Liver (tissue), 9 donors: ENCODE results near the gene MECP2. TPM values are rescaled to one million over a fixed set of nuclear protein-coding genes. Genes with fewer than 3 reads are reported as not detected.

Experiments
- DNase-seq: peaks from one replicate; pipeline ENCODE4 v3.0.0-alpha.2; 2017; ENCODE audit warnings: low spot score
- H3K27ac ChIP-seq, 2 donors: one replicate each; pipeline ENCODE4 v1.7.0; 2013; ENCODE audit warnings: inconsistent platforms in 2 of 2, low read length in 2 of 2, control low read depth in 1 of 2, low read depth in 1 of 2, mild to moderate bottlenecking in 1 of 2
- H3K27me3 ChIP-seq, 4 donors: one replicate each; pipeline versions ENCODE4 v1.6.1 to v1.7.0; 2013; ENCODE audit warnings: low read length in 3 of 4, inconsistent platforms in 1 of 4, mild to moderate bottlenecking in 1 of 4, moderate library complexity in 1 of 4; ENCODE audit not compliant: control insufficient read depth in 4 of 4, insufficient read depth in 4 of 4
- H3K36me3 ChIP-seq, 4 donors: one replicate each; pipeline versions ENCODE4 v1.6.1 to v1.7.0; 2013; ENCODE audit warnings: low read length in 3 of 4, mild to moderate bottlenecking in 3 of 4, low read depth in 1 of 4, moderate library complexity in 1 of 4; ENCODE audit not compliant: control insufficient read depth in 4 of 4, insufficient read depth in 3 of 4
- H3K4me1 ChIP-seq, 4 donors: one replicate each; pipeline versions ENCODE4 v1.6.1 to v1.7.0; 2013; ENCODE audit warnings: low read length in 3 of 4, mild to moderate bottlenecking in 3 of 4, moderate library complexity in 1 of 4; ENCODE audit not compliant: control insufficient read depth in 4 of 4, insufficient read depth in 4 of 4
- H3K4me3 ChIP-seq, 3 donors: one replicate each; pipeline versions ENCODE4 v1.6.1 to v1.7.0; 2013; ENCODE audit warnings: low read length in 3 of 3, control low read depth in 1 of 3, low read depth in 1 of 3, mild to moderate bottlenecking in 1 of 3
- H3K9ac ChIP-seq, 2 donors: one replicate each; pipeline ENCODE4 v1.7.0; 2013; ENCODE audit warnings: low read length in 2 of 2, mild to moderate bottlenecking in 2 of 2, moderate library complexity in 2 of 2, control low read depth in 1 of 2, low read depth in 1 of 2
- H3K9me3 ChIP-seq, 4 donors: one replicate each; pipeline versions ENCODE4 v1.6.1 to v1.7.0; 2013; ENCODE audit warnings: low read length in 3 of 4; ENCODE audit not compliant: control insufficient read depth in 4 of 4
- EGR1 ChIP-seq, 2 donors: IDR thresholded peaks; 2 replicates each; pipeline ENCODE4 v1.6.1; 2016 to 2018; ENCODE audit warnings: antibody characterized with exemption in 2 of 2, low read depth in 2 of 2
- FOXA1 ChIP-seq: IDR thresholded peaks from 2 replicates; pipeline ENCODE4 v1.6.1; 2016; ENCODE audit warnings: antibody characterized with exemption
- GABPA ChIP-seq, 2 donors: IDR thresholded peaks in 1 of 2; conservative IDR thresholded peaks in 1 of 2; 2 replicates each; pipeline ENCODE4 v1.6.1; 2016; ENCODE audit warnings: antibody characterized with exemption in 2 of 2, mild to moderate bottlenecking in 1 of 2, moderate library complexity in 1 of 2
- HNF4G ChIP-seq: IDR thresholded peaks from 2 replicates; pipeline ENCODE4 v1.6.1; 2016; ENCODE audit warnings: antibody characterized with exemption
- JUND ChIP-seq, 2 donors: IDR thresholded peaks; 2 replicates each; pipeline ENCODE4 v1.6.1; 2016; ENCODE audit warnings: antibody characterized with exemption in 2 of 2
- NR2F2 ChIP-seq: IDR thresholded peaks from 2 replicates; pipeline ENCODE4 v1.6.1; 2016; ENCODE audit warnings: antibody characterized with exemption
- RAD21 ChIP-seq, 2 donors: IDR thresholded peaks; 2 replicates each; pipeline ENCODE4 v1.6.1; 2016; ENCODE audit warnings: antibody characterized with exemption in 2 of 2, mild to moderate bottlenecking in 2 of 2
- TAF1 ChIP-seq: conservative IDR thresholded peaks from 2 replicates; pipeline ENCODE4 v1.6.1; 2016; ENCODE audit warnings: antibody characterized with exemption, mild to moderate bottlenecking
- YY1 ChIP-seq: IDR thresholded peaks from 2 replicates; pipeline ENCODE4 v1.6.1; 2016; ENCODE audit warnings: antibody characterized with exemption, mild to moderate bottlenecking
- WGBS: extraction: QIAGEN DNeasy Blood & Tissue Kit; methylation state at CpG from one replicate; pipeline ENCODE4 v1.1.7; 2013; 5-methylcytosine and 5-hydroxymethylcytosine counted together
- polyA plus RNA-seq, 2 donors: library from polyadenylated mRNA; stranded (reverse) in 1 of 2; unstranded in 1 of 2; fragments of 200-250 nt in 1 of 2; fragments of >200 nt in 1 of 2; fragmentation: Nextera tagmentation in 1 of 2; extraction: Ambion mirVana in 1 of 2; gene quantifications; one replicate each; pipeline versions ENCODE4 v1.2.1 to v1.2.3, GENCODE V29; 2013 to 2015
- total RNA-seq, 2 donors: library from RNA; depleted of rRNA; stranded (reverse); fragments of >200 nt; gene quantifications; one replicate each; pipeline ENCODE4 v1.2.3, GENCODE V29; 2014
- TF ChIP-seq, protein P1 (sequence below): fragments of 150-350 bp; IDR thresholded peaks from 2 replicates; pipeline ENCODE4 v1.5.1; 2017; ENCODE audit warnings: improper control_type of control experiment, low read depth, low read length; ENCODE audit not compliant: missing input control
- TF ChIP-seq, protein P2 (sequence below): IDR thresholded peaks from 2 replicates; pipeline ENCODE4 v1.6.1; 2016; ENCODE audit warnings: antibody characterized with exemption
- TF ChIP-seq, protein P3 (sequence below): IDR thresholded peaks from 2 replicates; pipeline ENCODE4 v1.6.1; 2016; ENCODE audit warnings: antibody characterized with exemption
- TF ChIP-seq, protein P4 (sequence below): IDR thresholded peaks from 2 replicates; pipeline ENCODE4 v1.6.1; 2016; ENCODE audit warnings: antibody characterized with exemption, mild to moderate bottlenecking
- donor health status: healthy.
- donor health status: healthy.
- donor health status: healthy.
- donor health status: healthy.
- donor health status: healthy.

The MECP2 gene
- total and polyA plus RNA-seq, 4 donors, result 6.9 to 22.0 (median 10.0) TPM

DNA sequence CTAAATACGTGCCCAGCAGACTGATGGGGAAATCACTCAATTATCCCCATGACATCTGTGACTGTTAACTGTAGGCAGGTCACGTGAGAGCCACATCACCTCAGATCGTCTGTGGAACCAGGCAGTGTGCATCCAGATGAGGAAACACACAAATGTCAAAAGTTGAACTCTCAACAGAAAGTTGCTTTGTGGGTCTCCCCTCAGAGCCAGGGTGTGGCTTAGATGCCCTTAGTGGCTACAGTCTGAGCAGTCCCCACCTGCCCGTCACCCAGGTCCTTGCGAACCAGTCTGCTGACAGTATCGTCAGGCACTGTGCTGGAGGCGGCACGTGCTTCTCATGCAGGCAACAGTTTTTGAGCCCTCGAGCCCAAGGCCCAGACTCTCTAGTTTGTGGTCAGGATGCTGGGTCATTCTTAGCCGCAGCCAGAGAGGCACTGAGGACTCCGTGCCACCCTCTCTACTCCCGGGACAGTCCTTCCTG lies 114.2 kb downstream of the MECP2 start:
- H3K4me1 ChIP-seq, result peaks cover 8 to 12% (median 11%) of the 10 kb centered on the region in 4 donors
- H3K9me3 ChIP-seq, result no peaks in the 10 kb centered on the region
- H3K27me3 ChIP-seq, result peaks cover 0 to 3% (median 0%) of the 10 kb centered on the region in 4 donors
- no peak overlapping the region for H3K4me3 ChIP-seq
- peak overlapping the region in 1 of 2 donors; percentile 35 for H3K27ac ChIP-seq
- TF ChIP-seq FOXA1, result no peak
- no peak overlapping the region for H3K9ac ChIP-seq
- WGBS, result 89% methylated on average over 12 of the region's 12 CpGs
- no peaks in the 10 kb centered on the region for H3K36me3 ChIP-seq
- DNase-seq, result no peak

DNA sequence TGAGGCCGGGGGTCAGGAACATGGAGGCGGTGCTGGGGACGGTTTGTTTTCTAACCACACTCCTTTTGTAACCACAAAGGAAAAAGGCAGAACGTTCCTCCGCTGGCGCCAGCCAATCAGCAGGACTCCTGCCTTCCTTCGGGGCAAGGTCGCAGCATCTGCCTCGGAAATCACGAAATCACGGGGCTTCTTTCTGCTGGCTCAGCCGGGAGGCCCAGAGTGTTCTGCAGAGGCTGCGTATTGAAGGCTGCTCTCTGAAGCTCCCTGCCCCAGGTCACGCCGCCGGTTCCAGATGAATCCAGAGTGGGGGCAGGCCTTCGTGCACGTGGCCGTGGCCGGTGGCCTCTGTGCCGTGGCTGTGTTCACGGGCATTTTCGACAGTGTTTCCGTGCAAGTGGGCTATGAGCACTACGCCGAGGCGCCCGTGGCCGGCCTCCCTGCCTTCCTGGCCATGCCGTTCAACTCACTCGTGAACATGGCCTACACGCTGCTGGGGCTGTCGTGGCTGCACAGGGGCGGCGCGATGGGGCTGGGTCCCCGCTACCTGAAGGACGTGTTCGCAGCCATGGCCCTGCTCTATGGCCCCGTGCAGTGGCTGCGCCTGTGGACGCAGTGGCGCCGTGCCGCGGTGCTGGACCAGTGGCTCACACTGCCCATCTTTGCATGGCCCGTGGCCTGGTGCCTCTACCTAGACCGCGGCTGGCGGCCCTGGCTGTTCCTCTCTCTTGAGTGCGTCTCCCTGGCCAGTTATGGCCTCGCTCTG lies 115.6 kb downstream of the MECP2 start:
- Histone ChIP-seq H3K27me3 (peaks cover 0 to 3% (median 0%) of the 10 kb centered on the region in 4 donors), H3K36me3 (no peaks in the 10 kb centered on the region), H3K9me3 (no peaks in the 10 kb centered on the region), H3K4me1 (peaks cover 8 to 12% (median 11%) of the 10 kb centered on the region in 4 donors), H3K4me3 (no peak overlapping the region), H3K27ac (peak overlapping the region; percentile 14 to 32), H3K9ac (no peak overlapping the region)
- TF ChIP-seq YY1 (peak; percentile 19), FOXA1 (no peak)
- DNase-seq, result no peak
- 83% methylated on average over 52 of the region's 52 CpGs for WGBS

DNA sequence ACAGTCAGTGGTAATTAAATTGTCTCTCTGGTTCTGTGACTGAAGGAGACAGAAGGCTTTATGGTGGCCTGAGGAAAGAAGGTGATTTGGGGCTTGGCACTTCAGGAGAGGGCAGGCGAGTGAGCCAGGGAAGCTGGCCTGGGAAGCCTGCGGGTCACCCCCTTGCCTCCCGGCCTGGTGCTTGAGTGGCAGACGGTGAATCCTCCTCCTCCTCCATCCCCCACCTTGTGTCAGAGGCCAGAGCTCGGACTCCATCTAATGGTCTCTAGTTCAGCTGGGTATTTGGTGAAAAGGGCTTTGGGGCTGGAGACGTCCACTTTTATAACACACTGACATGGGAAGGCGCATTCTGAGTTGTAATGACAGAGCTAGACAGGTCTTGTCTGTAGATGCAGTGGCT lies 116.3 kb downstream of the MECP2 start:
- Histone ChIP-seq H3K9me3 (no peaks in the 10 kb centered on the region), H3K27me3 (peaks cover 0 to 3% (median 0%) of the 10 kb centered on the region in 4 donors), H3K4me1 (peaks cover 8 to 12% (median 10%) of the 10 kb centered on the region in 4 donors), H3K9ac (no peak overlapping the region), H3K36me3 (no peaks in the 10 kb centered on the region), H3K27ac (peak overlapping the region; percentile 14 to 32), H3K4me3 (no peak overlapping the region)
- 84% methylated on average over 7 of the region's 7 CpGs for WGBS
- TF ChIP-seq HNF4G (no peak), FOXA1 (no peak), RAD21 (IDR thresholded peaks at IDR 0.05) (no peak), EGR1 (IDR thresholded peaks at IDR 0.05; ENCODE audit: low read depth in 2 of 2) (no peak), TAF1 (no peak), NR2F2 (no peak), JUND (IDR thresholded peaks at IDR 0.05) (no peak), YY1 (no peak), GABPA (IDR thresholded peaks at IDR 0.05 in 1 of 2, conservative IDR thresholded peaks at IDR 0.05 in 1 of 2) (no peak)
- TF ChIP-seq, protein P1, sequence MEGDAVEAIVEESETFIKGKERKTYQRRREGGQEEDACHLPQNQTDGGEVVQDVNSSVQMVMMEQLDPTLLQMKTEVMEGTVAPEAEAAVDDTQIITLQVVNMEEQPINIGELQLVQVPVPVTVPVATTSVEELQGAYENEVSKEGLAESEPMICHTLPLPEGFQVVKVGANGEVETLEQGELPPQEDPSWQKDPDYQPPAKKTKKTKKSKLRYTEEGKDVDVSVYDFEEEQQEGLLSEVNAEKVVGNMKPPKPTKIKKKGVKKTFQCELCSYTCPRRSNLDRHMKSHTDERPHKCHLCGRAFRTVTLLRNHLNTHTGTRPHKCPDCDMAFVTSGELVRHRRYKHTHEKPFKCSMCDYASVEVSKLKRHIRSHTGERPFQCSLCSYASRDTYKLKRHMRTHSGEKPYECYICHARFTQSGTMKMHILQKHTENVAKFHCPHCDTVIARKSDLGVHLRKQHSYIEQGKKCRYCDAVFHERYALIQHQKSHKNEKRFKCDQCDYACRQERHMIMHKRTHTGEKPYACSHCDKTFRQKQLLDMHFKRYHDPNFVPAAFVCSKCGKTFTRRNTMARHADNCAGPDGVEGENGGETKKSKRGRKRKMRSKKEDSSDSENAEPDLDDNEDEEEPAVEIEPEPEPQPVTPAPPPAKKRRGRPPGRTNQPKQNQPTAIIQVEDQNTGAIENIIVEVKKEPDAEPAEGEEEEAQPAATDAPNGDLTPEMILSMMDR, result no peak
- TF ChIP-seq, protein P2, sequence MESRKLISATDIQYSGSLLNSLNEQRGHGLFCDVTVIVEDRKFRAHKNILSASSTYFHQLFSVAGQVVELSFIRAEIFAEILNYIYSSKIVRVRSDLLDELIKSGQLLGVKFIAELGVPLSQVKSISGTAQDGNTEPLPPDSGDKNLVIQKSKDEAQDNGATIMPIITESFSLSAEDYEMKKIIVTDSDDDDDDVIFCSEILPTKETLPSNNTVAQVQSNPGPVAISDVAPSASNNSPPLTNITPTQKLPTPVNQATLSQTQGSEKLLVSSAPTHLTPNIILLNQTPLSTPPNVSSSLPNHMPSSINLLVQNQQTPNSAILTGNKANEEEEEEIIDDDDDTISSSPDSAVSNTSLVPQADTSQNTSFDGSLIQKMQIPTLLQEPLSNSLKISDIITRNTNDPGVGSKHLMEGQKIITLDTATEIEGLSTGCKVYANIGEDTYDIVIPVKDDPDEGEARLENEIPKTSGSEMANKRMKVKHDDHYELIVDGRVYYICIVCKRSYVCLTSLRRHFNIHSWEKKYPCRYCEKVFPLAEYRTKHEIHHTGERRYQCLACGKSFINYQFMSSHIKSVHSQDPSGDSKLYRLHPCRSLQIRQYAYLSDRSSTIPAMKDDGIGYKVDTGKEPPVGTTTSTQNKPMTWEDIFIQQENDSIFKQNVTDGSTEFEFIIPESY, result no peak
- TF ChIP-seq, protein P3, sequence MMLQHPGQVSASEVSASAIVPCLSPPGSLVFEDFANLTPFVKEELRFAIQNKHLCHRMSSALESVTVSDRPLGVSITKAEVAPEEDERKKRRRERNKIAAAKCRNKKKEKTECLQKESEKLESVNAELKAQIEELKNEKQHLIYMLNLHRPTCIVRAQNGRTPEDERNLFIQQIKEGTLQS, result no peak
- TF ChIP-seq, protein P4, sequence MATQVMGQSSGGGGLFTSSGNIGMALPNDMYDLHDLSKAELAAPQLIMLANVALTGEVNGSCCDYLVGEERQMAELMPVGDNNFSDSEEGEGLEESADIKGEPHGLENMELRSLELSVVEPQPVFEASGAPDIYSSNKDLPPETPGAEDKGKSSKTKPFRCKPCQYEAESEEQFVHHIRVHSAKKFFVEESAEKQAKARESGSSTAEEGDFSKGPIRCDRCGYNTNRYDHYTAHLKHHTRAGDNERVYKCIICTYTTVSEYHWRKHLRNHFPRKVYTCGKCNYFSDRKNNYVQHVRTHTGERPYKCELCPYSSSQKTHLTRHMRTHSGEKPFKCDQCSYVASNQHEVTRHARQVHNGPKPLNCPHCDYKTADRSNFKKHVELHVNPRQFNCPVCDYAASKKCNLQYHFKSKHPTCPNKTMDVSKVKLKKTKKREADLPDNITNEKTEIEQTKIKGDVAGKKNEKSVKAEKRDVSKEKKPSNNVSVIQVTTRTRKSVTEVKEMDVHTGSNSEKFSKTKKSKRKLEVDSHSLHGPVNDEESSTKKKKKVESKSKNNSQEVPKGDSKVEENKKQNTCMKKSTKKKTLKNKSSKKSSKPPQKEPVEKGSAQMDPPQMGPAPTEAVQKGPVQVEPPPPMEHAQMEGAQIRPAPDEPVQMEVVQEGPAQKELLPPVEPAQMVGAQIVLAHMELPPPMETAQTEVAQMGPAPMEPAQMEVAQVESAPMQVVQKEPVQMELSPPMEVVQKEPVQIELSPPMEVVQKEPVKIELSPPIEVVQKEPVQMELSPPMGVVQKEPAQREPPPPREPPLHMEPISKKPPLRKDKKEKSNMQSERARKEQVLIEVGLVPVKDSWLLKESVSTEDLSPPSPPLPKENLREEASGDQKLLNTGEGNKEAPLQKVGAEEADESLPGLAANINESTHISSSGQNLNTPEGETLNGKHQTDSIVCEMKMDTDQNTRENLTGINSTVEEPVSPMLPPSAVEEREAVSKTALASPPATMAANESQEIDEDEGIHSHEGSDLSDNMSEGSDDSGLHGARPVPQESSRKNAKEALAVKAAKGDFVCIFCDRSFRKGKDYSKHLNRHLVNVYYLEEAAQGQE, result no peak
- no peak for DNase-seq
